Activated naive CD4-positive, alpha-beta T cell treated with anti-CD3 and anti-CD28 coated beads, Interleukin-2, amount 50 U/mL, for 16 hours (primary cell): Measurements from ENCODE around the gene C7orf25.

Experiments used
- DNase-seq: peaks from one replicate; pipeline ENCODE4 v3.0.0-alpha.2; 2020

Gene C7orf25

DNA sequence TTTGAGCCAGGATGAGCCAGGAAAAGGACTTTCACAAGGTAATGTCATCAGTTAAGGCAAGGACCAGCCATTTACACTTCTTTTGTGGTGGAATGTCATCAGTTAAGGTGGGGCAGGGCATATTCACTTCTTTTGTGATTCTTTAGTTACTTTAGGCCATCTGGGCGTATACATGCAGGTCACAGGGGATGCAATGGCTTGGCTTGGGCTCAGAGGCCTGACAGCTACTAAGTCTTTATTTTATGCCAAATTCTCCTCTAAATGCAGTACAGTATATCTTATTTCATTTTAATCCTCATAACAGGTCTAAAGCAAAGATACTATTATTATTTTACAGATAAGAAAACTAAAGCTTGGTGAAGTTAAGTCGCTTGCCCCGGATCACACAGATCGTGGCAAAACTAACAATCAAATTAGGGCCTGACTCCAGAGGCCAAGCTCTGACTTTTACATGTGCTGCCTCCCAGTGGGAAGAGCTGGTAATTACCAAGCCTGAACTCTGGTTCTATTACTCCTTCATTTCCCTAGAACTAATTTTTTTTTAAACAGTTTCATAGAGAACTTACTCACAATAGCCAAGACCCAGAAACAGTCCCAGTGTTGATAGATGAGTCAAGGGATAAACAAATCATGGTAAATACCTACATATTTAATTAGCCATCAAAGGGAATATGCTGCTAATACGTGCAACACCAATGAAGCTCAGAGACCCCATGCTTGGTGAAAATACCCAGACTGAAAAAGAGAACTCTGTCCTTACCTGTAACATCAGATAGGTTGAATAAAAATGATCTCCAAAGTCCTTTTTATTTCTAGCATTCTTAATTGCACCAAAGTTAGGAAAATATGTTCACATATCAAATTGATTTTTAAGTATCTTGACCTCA lies 35.4 kb downstream of the C7orf25 start:
- peak; percentile 69 for DNase-seq

DNA sequence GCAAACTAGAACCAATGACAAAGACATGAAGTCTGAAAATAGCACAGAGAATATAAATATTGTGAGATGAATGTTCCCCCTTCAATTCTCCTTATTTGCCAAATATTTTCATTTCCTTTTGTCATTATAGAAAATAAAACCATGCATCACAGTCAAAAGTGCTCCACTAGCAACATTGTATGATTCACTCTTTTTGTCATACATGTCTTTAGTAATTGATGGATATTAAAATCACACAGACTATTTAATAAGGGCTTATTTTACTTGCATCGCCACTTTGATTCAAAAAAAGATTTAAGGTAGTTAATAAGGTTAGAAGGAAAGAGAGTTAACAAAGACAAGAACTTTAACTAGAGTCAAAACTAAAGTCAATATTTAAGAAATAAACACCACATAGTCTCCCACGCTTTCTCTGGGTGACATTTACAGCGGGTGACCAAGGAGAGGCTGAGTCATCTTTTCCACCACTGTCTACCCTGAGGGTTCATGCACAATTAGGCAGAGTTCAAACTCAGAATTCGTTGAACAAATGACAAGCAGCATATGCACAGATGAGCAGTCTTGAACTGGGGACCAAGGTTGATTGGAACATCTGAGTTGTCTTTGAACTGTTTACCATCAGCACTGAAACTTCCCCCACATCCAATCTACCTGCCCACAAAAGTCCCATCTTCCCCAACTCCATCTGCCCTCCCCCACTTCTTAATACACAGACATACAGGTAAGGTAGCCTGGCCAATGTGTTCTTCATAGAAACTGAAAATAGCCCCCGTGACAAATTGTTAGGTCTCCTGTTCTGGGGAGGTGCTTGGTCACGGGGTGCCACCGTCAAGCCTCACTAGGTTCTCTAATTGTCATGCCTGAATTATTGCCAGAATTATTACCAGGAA lies 42.5 kb downstream of the C7orf25 start:
- DNase-seq, result peak; percentile 43

DNA sequence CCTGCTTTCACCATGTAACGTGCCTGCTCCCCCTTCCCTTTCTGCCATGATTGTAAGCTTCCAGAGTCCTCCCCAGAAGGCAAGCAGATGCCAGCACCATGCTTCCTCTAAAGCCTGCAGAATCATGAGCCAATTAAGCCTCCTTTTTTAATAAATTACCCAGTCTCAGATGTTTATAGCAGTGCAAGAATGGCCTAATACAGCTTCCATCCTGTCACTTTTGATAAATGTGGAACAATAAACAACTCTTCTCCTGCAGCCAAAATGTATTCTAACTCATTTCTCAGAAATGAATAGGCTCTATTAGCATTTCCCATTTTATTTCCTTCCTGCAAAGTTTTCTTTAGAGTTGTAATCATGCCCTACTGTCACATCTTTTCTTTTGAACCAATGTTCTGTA lies 43.4 kb downstream of the C7orf25 start:
- DNase-seq, result no peak
